HG03280 (cell line): ENCODE data around the gene RNF5.
"Not testable (repeated sequence)": the region's sequence is repeated elsewhere in the genome, so short reads cannot be mapped to it uniquely, and the experiment has no call there.

Experiments used
- ATAC-seq: cut with Tn5 transposase; IDR thresholded peaks from one replicate; pipeline ENCODE4 v1.9.1; 2021; ENCODE audit warnings: mild to moderate bottlenecking, moderate library complexity; ENCODE audit not compliant: unreplicated experiment

The RNF5 gene

DNA sequence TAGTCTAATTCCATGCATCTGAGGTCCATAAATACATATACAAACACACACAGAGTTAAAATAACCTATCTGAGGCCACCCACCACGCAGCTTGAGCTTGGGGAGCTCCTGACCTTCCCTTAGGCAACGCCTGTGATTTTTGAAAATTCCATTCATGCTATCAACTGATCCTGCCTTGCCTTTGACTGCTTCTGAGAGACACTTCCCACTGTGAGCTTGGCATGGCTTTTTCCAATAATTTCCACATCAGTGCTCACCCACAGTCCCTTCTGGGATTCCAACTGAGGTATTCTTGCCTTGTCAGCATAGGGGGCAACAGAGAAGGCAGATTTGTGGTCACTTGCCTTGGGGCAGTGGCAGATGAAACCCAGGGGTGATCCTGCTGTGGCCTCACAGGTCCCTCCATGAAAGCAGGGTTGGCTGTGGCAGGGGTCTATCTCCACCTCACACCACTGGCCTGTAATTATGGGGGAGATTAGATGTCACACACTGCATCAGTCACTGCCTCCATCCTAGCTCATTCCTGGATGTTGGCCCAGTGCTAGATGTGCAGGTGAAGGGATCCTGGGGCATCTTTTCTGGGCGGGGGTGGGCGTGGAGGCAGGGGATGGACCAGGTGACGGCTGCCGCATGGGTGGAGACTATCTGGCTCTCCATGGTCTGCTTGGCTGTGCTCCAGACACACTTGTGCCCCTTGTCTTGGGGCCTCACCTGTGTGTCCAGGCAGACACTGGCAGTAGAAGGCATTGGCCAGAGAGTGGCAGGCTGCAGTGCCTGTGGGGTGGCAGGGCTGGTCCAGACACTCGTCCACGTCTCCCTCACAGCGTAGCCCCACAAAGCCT lies 25.4 kb downstream of the RNF5 start:
- ATAC-seq = no peak

DNA sequence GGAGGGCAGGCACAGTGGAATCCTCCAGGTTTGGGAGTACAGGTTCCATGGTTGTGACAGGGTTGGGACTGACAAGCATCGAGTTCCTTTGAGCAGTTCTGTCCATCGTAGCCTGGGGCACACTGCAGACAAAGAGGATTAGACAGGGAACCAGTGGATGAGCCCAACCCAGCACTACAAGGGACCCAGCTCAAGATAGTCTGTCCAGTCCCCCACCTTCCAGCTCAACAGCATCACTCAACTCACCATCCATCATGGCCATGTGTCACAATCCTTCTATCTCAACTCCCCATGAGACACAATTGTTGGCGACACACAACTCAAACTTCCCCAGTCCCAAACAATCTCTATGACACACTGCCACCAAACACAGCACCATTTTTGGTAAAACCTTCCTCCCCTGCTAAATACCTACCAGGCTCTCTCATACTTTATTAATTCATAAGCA lies 26.1 kb downstream of the RNF5 start:
- ATAC-seq = no peak

DNA sequence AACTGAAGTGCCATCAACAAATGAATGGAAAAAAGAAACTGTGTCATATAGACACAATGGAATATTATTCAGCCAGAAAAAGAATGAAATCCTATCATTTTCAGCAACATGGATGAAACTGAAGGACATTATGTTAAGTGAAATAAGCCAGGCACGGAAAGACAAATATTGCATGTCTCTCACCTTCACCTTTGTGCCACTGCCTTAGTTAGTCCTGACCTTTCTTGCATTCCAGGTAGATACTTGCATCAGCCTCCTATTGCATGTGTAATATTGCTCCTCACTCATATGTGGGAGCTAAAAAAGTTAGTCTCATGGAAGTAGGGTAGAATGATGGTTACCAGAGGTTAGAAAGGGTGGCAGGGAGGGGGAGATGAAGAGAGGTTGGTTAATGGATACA lies 30.8 kb downstream of the RNF5 start:
- no peak for ATAC-seq

DNA sequence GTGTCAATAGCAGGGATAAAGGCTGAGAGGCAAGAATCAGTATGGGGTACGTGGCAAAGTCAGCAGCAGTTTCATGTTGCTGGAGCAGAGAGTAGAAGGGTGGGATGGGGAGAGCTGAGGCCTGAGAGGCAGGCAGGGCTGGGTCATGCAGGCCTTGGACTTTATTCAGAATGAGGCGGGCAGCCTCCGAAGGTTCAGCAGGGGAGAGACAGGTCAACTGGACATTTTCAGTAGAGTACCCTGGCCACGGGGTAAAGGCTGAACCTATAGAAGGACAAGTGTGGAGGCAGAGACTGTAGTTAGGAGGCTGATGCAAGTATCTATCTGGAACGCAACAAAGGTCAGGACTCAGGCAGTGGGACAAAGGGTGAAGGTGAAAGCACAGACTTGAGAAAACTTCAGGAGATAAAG lies 32.0 kb downstream of the RNF5 start:
- ATAC-seq = no peak

DNA sequence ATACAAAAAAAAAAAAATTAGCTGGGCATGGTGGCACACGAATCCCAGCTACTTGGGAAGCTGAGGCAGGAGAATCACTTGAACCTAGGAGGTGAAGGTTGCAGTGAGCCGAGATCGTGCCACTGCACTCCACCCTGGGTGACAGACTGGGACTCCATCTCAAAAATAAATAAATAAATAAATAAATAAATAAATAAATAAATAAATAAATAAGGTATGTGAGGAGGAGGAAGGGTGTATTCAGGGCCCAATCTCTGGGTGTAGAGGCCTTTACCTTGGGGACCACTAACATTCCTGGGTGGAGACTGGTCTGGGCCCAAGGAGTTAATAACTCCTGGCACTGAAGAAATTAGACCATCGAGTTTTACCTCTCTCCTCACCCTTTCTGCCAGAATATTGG lies 33.2 kb downstream of the RNF5 start:
- not testable (repeated sequence) for ATAC-seq

DNA sequence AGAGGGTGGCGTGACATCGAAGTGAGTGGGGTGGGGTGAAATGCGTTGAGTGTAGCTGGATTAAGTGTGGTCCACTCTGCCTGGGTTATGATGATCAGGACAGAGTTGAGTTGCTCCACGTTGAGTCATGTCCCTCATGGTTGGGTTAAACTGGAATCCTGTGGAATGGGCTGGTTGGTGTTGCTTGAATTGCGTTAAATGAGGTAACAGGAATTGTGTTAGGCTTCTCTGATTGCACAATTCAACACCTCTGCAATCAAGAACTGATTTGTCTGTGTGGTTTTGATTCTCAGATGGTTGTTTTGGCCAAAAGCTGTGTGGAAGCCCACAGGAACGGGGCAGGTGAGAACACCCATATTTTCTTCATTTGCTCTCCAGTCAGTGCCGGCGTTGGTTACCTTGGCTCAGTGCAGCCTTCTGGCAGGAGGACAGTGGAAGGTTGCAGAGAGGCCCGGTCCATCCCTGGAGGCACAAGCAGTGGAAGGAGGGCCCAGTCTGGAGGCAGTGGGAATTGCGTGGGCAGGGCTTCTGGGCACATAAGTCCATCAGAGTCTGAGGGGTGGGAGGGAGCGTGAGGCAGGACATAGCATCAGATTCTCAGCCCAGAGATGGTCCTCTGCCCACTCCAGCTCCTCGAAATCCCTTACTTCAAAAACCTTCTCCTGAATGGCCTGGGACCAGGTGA lies 34.0 kb downstream of the RNF5 start:
- ATAC-seq = no peak

DNA sequence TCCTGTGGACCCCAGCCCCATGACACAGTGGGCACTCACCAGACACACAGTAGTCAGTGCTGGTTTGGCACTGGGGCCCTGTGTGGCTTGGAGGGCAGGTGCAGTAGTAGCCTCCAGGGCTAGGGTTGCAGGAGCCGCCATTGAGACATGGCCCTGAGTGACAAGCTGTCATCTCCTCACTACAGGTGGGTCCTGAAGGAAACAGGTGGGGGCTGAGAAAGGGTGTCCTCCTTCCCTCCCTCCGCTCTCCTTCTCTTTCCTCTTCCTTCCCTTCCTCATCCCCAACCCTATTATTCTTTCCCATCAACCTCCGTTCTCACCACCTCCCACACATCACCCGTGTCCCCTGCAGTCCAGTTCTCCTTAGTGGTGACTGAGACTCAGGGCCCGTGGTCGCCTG lies 35.4 kb downstream of the RNF5 start:
- ATAC-seq = no peak

DNA sequence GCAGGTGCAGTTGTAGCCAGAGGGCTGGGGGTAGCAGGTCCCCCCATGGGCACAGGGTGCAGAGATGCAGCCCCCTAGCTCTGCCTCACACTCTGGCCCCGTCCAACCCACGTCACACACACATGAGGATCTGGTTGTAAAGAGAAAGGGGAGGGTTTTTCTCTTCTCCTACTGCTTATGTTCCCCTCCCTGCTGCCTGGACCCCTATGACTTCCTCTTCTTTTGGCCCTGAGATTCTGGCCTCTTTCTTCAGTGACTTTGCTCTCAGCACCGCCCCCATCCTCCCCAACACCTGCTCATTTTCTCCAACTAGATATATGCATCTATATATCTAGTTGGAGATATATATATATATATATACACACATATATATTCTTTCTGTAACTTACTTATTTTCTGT lies 35.9 kb downstream of the RNF5 start:
- no peak for ATAC-seq

DNA sequence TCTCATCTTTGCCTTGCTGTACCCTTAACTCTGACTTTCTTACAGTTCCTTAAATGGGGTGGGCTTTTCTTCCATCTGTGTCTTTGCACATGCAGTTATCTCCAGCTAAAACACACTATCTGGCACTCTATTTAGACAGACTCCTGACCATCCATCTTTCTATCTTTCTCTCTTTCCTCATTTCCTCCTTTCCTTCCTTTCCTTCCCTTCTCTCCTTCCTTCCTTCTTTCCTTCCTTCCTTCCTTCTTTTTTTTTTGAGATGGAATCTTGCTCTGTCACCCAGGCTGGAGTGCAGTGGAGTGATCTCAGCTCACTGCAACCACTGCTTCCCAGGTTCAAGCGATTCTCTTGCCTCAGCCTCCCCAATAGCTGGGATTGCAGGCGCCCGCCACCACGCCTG lies 37.4 kb downstream of the RNF5 start:
- no peak for ATAC-seq

DNA sequence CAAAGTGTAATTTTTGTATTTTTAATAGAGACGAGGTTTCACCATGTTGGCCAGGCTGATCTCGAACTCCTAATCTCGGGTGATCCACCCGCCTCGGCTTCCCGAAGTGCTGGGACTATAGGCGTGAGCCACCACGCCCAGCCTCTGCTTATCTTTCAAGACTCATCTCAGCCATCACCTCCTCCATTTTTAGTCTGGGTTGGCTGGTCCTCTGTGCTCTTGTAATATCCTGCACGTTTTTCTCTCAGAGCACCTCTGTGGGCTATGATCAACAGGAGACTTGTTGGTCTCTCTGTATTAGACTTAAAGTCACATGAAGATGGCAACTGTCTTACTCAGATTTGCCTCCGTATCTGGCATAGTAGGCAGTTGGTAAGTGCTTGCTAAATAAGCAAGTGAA lies 38.1 kb downstream of the RNF5 start:
- ATAC-seq = no peak

DNA sequence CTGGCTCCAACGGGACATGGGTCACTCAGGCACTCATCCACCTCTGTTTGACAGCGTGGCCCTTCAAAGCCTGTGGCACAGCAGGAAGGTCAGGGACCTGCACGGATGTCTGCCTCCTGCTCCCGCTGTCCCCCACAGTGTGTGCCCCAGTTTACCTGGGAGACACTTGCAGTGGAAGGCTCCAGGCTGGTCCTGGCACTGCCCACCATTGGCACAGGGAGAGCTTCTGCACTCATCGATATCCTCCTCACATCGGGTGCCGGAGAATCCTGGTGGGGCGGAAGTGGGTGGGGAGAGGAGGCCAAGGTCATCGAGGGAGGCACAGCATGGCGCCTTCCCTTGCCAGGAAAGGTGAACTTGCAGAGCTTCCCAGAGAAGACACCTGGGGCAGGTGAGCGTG lies 38.8 kb downstream of the RNF5 start:
- ATAC-seq = no peak

DNA sequence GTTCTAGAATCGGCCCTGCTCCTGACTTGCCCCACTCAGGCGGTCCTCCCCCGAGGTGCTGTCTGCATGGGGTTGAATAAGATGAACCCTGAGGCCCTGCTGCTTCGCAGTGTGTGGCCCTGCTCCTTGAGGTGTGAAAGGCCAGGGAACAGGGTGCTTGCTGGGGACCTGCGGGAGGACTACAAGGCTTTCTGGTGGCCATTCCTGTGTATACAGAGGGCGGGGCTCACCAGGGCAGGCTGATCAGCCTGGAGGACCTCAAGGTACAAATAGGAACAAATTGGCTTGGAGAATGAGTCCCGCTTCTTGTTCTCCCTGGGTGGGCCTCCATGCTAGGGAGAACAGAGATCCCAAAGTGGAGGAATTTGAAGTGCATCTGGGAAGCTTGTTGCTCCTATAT lies 40.0 kb downstream of the RNF5 start:
- no peak for ATAC-seq

DNA sequence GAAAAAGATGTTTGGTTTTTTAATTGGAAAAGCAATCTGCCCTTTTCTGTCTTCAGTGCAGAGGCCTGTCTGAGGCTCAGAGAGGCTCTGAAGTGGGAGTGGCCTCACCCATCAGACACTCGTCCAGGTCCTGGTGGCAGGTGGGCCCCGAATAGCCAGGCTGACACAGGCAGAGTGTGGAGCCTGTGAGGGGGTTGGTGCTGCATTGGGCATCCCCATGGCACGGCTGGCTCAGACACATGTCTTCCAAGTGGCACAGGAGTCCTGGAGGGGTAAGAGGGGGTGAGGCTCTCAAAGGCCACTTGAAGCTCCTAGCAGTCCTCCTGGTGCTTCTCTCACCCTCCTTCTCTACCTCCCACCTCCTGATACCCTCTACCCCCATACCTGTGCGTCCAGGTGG lies 41.8 kb downstream of the RNF5 start:
- ATAC-seq = no peak

DNA sequence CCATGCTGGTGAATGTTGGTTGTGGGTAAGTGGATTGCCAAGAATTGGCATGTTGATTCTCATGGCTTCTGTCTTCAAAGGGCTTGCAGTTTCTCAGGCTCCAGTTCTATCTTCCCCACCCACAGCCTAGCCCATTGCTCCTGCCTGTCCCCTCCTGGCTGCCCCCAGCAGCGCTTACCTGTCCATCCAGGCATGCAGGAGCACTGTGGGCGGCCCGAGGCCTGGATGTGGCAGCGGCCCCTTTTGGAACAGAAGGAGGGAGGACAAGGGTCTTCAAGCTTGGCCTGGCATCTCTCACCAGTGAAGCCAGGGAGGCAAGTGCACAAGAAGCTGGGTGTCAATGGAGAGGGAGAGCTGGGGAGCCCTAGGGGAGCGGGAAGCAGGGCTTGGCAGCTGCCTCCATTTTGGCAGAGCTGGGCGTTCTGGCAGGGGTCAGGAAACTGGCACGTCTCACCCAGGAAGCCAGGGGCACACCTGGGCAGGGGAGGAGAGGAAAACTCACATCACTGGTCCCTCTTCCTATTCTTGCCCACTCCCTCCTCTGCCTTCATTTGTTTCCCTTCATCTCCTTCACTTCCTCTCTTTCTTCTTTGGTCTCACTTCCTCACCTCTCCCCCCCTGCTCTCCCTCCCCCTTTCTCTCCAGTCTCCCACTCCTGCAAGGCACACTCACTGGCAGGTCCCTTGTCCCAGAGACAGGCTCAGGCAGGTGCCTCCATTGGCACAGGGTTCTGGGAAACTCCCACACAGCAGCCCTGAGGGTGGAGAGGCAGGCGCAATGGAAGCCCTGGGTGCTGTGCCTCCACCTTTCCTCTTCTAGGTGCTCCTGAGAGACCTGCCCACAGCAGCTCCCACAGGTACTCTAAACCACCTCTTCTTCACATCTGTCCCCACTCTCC lies 44.4 kb downstream of the RNF5 start:
- no peak for ATAC-seq

DNA sequence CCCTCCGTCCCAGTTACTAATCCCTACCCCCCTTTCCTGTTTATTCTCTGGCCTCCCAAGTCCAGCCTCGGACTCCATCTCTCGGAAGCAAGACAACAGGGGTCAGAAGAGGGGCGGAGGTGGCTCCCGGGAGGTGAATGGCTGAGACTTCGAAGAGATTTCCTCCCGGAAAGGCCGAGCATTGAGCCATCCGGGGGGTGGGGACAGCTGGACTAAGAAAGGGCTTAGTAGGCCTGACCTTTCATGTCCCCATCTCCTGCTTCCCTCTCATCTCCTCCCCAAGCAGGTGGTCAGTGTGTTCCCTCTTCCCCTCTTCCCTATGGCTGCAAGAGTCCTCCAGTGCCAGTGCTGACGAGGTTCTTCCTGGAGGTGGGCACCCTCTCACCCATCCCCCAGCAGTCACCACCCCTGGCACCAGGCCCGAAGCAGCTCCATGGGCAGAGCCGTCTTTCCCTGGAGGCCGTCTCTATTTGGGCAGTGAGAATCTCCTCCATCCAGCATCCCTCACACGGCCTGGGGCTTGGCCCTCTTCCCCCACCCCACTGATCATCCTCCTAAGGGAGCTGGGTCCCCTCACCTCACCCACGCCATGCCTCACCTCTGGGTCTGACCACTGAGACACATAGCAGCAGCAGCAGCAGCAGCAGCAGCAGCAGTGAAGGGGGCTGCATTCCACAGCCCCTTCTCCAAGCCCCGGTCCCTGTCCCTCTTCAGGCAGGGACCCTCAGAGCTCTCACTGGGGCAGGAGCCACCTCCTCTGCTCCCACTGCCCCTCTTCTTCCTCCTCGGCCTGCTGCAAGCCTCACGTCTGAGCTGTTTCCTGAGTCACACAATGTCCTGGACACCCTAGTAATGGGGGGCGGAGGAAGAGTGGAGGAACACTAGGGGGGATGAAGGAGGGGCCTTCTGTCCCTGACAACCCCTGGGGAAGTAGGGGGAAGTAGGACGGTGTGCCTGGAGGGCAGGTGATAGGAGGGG lies 45.3 kb downstream of the RNF5 start, which contains the start of gene NOTCH4:
Gene NOTCH4 (minus strand): TSS at position 810 of the 978 bp plus-strand sequence. CDS start 139 bp downstream, at position 671.
- ATAC-seq = no peak

DNA sequence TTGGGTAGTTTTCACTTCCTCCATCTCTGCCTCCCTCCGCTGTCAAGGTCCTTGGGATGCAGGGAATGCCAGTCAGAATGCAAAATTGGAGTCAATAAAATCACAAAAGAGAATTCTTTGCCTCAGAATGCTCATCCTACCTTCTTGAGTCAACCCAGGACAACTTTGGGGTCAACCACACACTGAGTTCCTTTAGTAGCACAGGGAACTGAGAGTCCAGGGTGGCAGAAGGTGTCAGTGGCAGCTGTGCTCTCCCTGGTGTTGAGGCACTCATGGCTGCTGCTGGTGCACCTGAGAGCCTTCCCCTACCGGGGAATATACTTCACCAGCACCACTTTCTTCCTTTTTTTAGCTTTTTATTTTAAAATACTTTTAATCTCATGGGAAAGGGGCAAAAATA lies 46.5 kb downstream of the RNF5 start:
- no peak for ATAC-seq

DNA sequence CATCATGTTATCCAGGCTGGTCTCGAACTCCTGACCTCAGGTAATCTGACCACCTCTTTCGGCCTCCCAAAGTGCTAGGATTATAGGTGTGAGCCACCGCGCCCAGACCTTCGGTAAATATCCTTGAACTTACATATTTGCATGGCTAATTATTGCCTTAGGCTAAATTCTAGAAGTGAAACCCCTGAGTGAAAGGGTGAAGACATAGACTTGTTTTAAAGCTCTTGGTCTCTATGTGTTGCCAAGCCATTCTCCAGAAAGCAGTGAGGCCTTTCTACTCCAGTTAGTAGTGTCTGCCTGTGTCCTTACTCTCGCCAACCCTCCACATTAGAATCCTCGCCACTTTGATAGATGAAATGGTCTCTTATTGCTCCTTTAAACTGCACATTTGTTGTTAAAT lies 48.2 kb downstream of the RNF5 start:
- ATAC-seq = no peak
